H1 (cell line): ENCODE measurements around the gene CLEC1B. TPM values are rescaled to one million over a fixed set of nuclear protein-coding genes. Genes with fewer than 3 reads are reported as not detected.

Source experiments
- CTCF ChIA-PET: fragments of 300-600 bp; sonication (Branson Sonifier 250); formaldehyde crosslinking; loops from one replicate; lab custom pipeline; 2021; ENCODE audit not compliant: partially characterized antibody; lab: Charles Lee
- POLR2A ChIA-PET: fragments of 300-600 bp; sonication (Branson Sonifier 250); formaldehyde crosslinking; loops from one replicate; lab custom pipeline; 2021; ENCODE audit warnings: inconsistent platforms; ENCODE audit not compliant: partially characterized antibody; lab: Charles Lee
- DNase-seq, 2 experiments: peaks; one replicate each; pipeline versions ENCODE4 v3.0.0 to v3.0.0-alpha.2; 2010 to 2022; ENCODE audit warnings: low spot score in 2 of 2, low read depth in 1 of 2, mixed read lengths in 1 of 2
- FAIRE-seq: peaks from 2 replicates; lab custom pipeline; 2011; peaks lifted over from hg19 to GRCh38; lab: Jason Lieb, UNC
- H2AFZ ChIP-seq: 2 replicates; pipeline ENCODE4 v1.8.1; 2012; ENCODE audit warnings: low read length, inconsistent platforms
- H2AK5ac ChIP-seq: 2 replicates; pipeline ENCODE4 v1.6.1; 2013; ENCODE audit warnings: low read depth, low read length
- H2BK120ac ChIP-seq: replicated peaks from 2 replicates; pipeline ENCODE3; 2013; ENCODE audit warnings: low read depth, low read length, inconsistent platforms
- H2BK12ac ChIP-seq: 2 replicates; pipeline ENCODE4 v1.6.1; 2013; ENCODE audit warnings: low read depth, low read length
- H2BK15ac ChIP-seq: 2 replicates; pipeline ENCODE4 v1.6.1; 2013; ENCODE audit warnings: low read length
- H2BK20ac ChIP-seq: 2 replicates; pipeline ENCODE4 v1.6.1; 2013; ENCODE audit warnings: low read length
- H2BK5ac ChIP-seq: 2 replicates; pipeline ENCODE4 v1.6.1; 2013; ENCODE audit warnings: low read depth, low read length
- H3K14ac ChIP-seq: 2 replicates; pipeline ENCODE4 v1.6.1; 2013; ENCODE audit warnings: inconsistent platforms; ENCODE audit not compliant: insufficient read length
- H3K18ac ChIP-seq: 2 replicates; pipeline ENCODE4 v1.6.1; 2013; ENCODE audit warnings: low read length; ENCODE audit errors: extremely low read depth
- H3K23ac ChIP-seq: 2 replicates; pipeline ENCODE4 v1.6.1; 2013; ENCODE audit warnings: inconsistent platforms; ENCODE audit not compliant: insufficient read length
- H3K23me2 ChIP-seq: 2 replicates; pipeline ENCODE4 v1.6.1; 2013; ENCODE audit warnings: low read depth, low read length
- H3K27ac ChIP-seq: 2 replicates; pipeline ENCODE4 v1.6.1; 2011; ENCODE audit warnings: low read depth, low read length, inconsistent platforms
- H3K27me3 ChIP-seq, 4 experiments: replicated peaks in 1 of 4; 1 replicate in 1 of 4; 2 replicates in 3 of 4; pipeline versions ENCODE4 v1.6.1 to v1.8.1; 2011 to 2013; ENCODE audit warnings: low read length in 3 of 4, mild to moderate bottlenecking in 3 of 4, inconsistent platforms in 2 of 4, mixed read lengths in 2 of 4, moderate library complexity in 1 of 4; ENCODE audit not compliant: control insufficient read depth in 3 of 4, insufficient read depth in 3 of 4; ENCODE audit errors: extremely low read depth in 1 of 4
- H3K36me3 ChIP-seq, 4 experiments: 2 replicates each; pipeline versions ENCODE4 v1.6.1 to v1.8.1; 2011 to 2013; ENCODE audit warnings: mild to moderate bottlenecking in 4 of 4, low read length in 3 of 4, moderate library complexity in 2 of 4, control low read depth in 1 of 4, inconsistent platforms in 1 of 4; ENCODE audit not compliant: insufficient read depth in 4 of 4, control insufficient read depth in 2 of 4
- H3K4ac ChIP-seq: replicated peaks from 2 replicates; pipeline ENCODE3; 2013; ENCODE audit warnings: low read length, low read depth, mixed read lengths, inconsistent platforms; ENCODE audit not compliant: insufficient read length
- H3K4me1 ChIP-seq, 4 experiments: replicated peaks in 1 of 4; 1 replicate in 1 of 4; 2 replicates in 3 of 4; pipeline versions ENCODE4 v1.6.1 to v1.8.1; 2011 to 2013; ENCODE audit warnings: low read length in 3 of 4, inconsistent platforms in 2 of 4, mixed read lengths in 1 of 4; ENCODE audit not compliant: insufficient read depth in 4 of 4, control insufficient read depth in 3 of 4
- H3K4me2 ChIP-seq, 2 experiments: 2 replicates each; pipeline versions ENCODE4 v1.6.1 to v1.8.1; 2011 to 2013; ENCODE audit warnings: low read depth in 2 of 2, low read length in 2 of 2, control low read depth in 1 of 2, inconsistent platforms in 1 of 2, mild to moderate bottlenecking in 1 of 2; ENCODE audit not compliant: insufficient read depth in 1 of 2
- H3K4me3 ChIP-seq, 4 experiments: fragments of 200-600, 300-600 bp in 1 of 4; sonication (generic), shearing (Covaris generic), sonication (Bioruptor Twin) in 1 of 4; 2 replicates each; pipeline versions ENCODE4 v1.5.1 to v1.8.1; 2011 to 2016; ENCODE audit warnings: low read length in 4 of 4, low read depth in 3 of 4, control low read depth in 2 of 4, inconsistent platforms in 2 of 4, mild to moderate bottlenecking in 2 of 4, mixed read lengths in 1 of 4, moderate library complexity in 1 of 4; ENCODE audit not compliant: insufficient read depth in 2 of 4; ENCODE audit errors: extremely low read depth in 1 of 4
- H3K56ac ChIP-seq: replicated peaks from 2 replicates; pipeline ENCODE3; 2013; ENCODE audit warnings: low read depth, mild to moderate bottlenecking, mixed read lengths, low read length, inconsistent platforms; ENCODE audit not compliant: insufficient read length
- H3K79me1 ChIP-seq: 2 replicates; pipeline ENCODE4 v1.6.1; 2013; ENCODE audit warnings: low read depth, low read length, control low read depth
- H3K79me2 ChIP-seq, 2 experiments: 2 replicates each; pipeline versions ENCODE4 v1.6.1 to v1.8.1; 2012 to 2013; ENCODE audit warnings: low read length in 2 of 2, mild to moderate bottlenecking in 2 of 2, inconsistent platforms in 1 of 2; ENCODE audit not compliant: insufficient read depth in 2 of 2, control insufficient read depth in 1 of 2
- H3K9ac ChIP-seq, 4 experiments: replicated peaks in 1 of 4; 1 replicate in 1 of 4; 2 replicates in 3 of 4; pipeline versions ENCODE4 v1.6.1 to v1.8.1; 2011 to 2013; ENCODE audit warnings: low read depth in 3 of 4, low read length in 3 of 4, control low read depth in 2 of 4, mild to moderate bottlenecking in 2 of 4, moderate library complexity in 2 of 4, inconsistent platforms in 1 of 4; ENCODE audit errors: extremely low read depth in 1 of 4
- H3K9me3 ChIP-seq, 2 experiments: 2 replicates each; pipeline versions ENCODE4 v1.6.1 to v1.8.1; 2012 to 2013; ENCODE audit warnings: mild to moderate bottlenecking in 2 of 2, moderate library complexity in 2 of 2, control low read depth in 1 of 2, inconsistent platforms in 1 of 2, low read depth in 1 of 2, low read length in 1 of 2, mixed read lengths in 1 of 2; ENCODE audit not compliant: insufficient read depth in 2 of 2
- H4K20me1 ChIP-seq, 2 experiments: replicated peaks in 1 of 2; 2 replicates each; pipeline versions ENCODE3 to v1.8.1; 2011 to 2013; ENCODE audit warnings: inconsistent platforms in 2 of 2, low read length in 2 of 2, mild to moderate bottlenecking in 1 of 2; ENCODE audit not compliant: insufficient read depth in 2 of 2, control insufficient read depth in 1 of 2
- H4K5ac ChIP-seq: 2 replicates; pipeline ENCODE4 v1.6.1; 2013; ENCODE audit warnings: low read length, low read depth, mixed read lengths, inconsistent platforms; ENCODE audit not compliant: insufficient read length
- H4K8ac ChIP-seq: 2 replicates; pipeline ENCODE4 v1.8.0; 2013; ENCODE audit warnings: mild to moderate bottlenecking, moderate library complexity, low read length, inconsistent platforms; ENCODE audit not compliant: insufficient read depth; ENCODE audit errors: extremely low read depth
- H4K91ac ChIP-seq: replicated peaks from 2 replicates; pipeline ENCODE3; 2013; ENCODE audit warnings: low read length, mixed read lengths, inconsistent platforms; ENCODE audit not compliant: insufficient read length
- BACH1 ChIP-seq: IDR thresholded peaks from 2 replicates; pipeline ENCODE4 v1.6.1; 2012; ENCODE audit warnings: low read length, improper control_type of control experiment
- MAFK ChIP-seq: IDR thresholded peaks from 2 replicates; pipeline ENCODE4 v1.6.1; 2012; ENCODE audit warnings: low read depth, mild to moderate bottlenecking, improper control_type of control experiment, low read length
- TBP ChIP-seq: IDR thresholded peaks from 2 replicates; pipeline ENCODE4 v1.6.1; 2011; ENCODE audit warnings: low read depth, low read length, improper control_type of control experiment
- WGBS, 2 experiments: shearing (Covaris generic) in 1 of 2; methylation state at CpG; one replicate each; pipeline versions ENCODE4 v1.1.6 to v1.1.7; 2013 to 2015; ENCODE audit warnings: low lambda C conversion rate in 2 of 2, mixed read lengths in 2 of 2, inconsistent platforms in 1 of 2, low coverage in 1 of 2, missing lambda C conversion rate in 1 of 2; ENCODE audit not compliant: insufficient replicate concordance in 2 of 2, insufficient coverage in 1 of 2, insufficient read length in 1 of 2; ENCODE audit errors: extremely low coverage in 1 of 2, missing lambda C conversion rate in 1 of 2; 5-methylcytosine and 5-hydroxymethylcytosine counted together
- polyA plus RNA-seq, 7 experiments: library from polyadenylated mRNA; depleted of rRNA in 3 of 7; stranded (reverse) in 5 of 7; unstranded in 2 of 7; fragments of >200 nt in 5 of 7; fragments of 200-250 nt in 2 of 7; gene quantifications; 1 replicate in 5 of 7; 2 replicates in 1 of 7; 4 replicates in 1 of 7; pipeline versions ENCODE4 v1.2.1 to v1.2.3, GENCODE V29; 2011 to 2013; ENCODE audit warnings: missing spikeins in 2 of 7, mixed read lengths in 2 of 7
- total RNA-seq: library from RNA; stranded (reverse); fragmentation: NEBNext Ultra II Directional; extraction: Animal tissue kit (Norgen Biotek cat#: 25700); gene quantifications from 2 replicates; pipeline ENCODE4 v1.2.1, GENCODE V29; 2021

CLEC1B gene
- total and polyA plus RNA-seq, 2 of the 8 experiments (the other 6 are each of a cell fraction or from before 2014, with no cell fraction given), result not detected

DNA sequence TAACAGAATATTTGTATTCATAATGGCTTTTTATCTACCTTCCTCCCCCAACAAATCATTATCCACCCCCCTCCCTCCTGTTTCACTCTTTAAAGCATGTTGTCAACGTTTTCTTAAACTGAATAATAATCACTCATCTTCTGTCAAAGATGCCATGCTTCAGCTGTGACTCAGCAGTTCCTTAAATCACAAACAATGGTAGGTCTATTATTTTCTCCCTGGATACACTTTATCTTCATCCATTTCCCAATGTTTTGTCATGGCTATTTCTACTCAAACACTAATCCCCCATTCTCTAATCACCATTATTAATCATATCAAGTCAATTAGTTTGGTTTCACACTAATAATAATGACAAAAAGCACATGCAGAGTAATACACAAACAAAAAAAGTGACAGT lies 18.0 kb upstream of the CLEC1B start:
- no peak for TF ChIP-seq TBP
- TF ChIP-seq BACH1, result peak; percentile 38; the same call in 1 of the 2 replicates
- TF ChIP-seq MAFK, result peak; percentile 24
- TF ChIP-seq, all 59 proteins: peak for 2
- no peak overlapping the region for H3K4me3 ChIP-seq
- H3K23ac ChIP-seq, result no peak overlapping the region
- DNase-seq (no peak), FAIRE-seq (no peak)
- POLR2A ChIA-PET, result no interaction called here
- H3K79me1 ChIP-seq, result no peaks in the 10 kb centered on the region
- H3K27ac ChIP-seq, result no peak overlapping the region
- CTCF ChIA-PET, result interaction anchor here (0.6 kb wide), 2 partner anchors 77 to 266 kb away, joined by 4 to 5 read pairs; no protein-coding TSS in a partner anchor
- H3K4me1 ChIP-seq, result peaks cover 0 to 3% (median 0%) of the 10 kb centered on the region in 4 experiments; a peak in 3 of 7 replicates
- H4K91ac ChIP-seq, result no peak overlapping the region
- no peak overlapping the region for H2BK12ac ChIP-seq
- no peaks in the 10 kb centered on the region for H3K36me3 ChIP-seq
- no peak overlapping the region for H2AFZ ChIP-seq
- H3K9me3 ChIP-seq, result no peaks in the 10 kb centered on the region
- no peak overlapping the region for H4K8ac ChIP-seq
- H2BK120ac ChIP-seq, result no peak overlapping the region
- H2BK5ac ChIP-seq, result no peak overlapping the region
- H3K27me3 ChIP-seq, result no peaks in the 10 kb centered on the region
- H3K79me2 ChIP-seq, result no peaks in the 10 kb centered on the region
- no peak overlapping the region for H3K9ac ChIP-seq
- 13% methylated on average over 1 of the region's 1 CpG; no CpG with 5 or more reads in 1 of the 2 experiments for WGBS, 2 experiments
- H3K14ac ChIP-seq, result no peak overlapping the region
- H2AK5ac ChIP-seq, result no peak overlapping the region
- H4K5ac ChIP-seq, result no peak overlapping the region
- no peak overlapping the region for H3K4ac ChIP-seq
- H3K23me2 ChIP-seq, result no peaks in the 10 kb centered on the region
- H4K20me1 ChIP-seq, result no peaks in the 10 kb centered on the region
- H2BK20ac ChIP-seq, result no peak overlapping the region
- no peak overlapping the region for H3K4me2 ChIP-seq
- H3K56ac ChIP-seq, result peak overlapping the region; percentile 49
- H2BK15ac ChIP-seq, result no peak overlapping the region
- H3K18ac ChIP-seq, result no peak overlapping the region
